DOHH2 (cell line): ENCODE results near the gene TTLL10.

Source experiments
- H3F3A ChIP-seq: fragments of 200-600 bp; sonication (generic), shearing (Covaris generic); 2 replicates; pipeline ENCODE4 v1.6.0; 2016; ENCODE audit warnings: antibody characterized with exemption, mild to moderate bottlenecking; ENCODE audit not compliant: control insufficient read depth, insufficient read depth
- H3K27ac ChIP-seq: fragments of 200-600 bp; sonication (generic); 2 replicates; pipeline ENCODE4 v1.5.1; 2014; ENCODE audit warnings: low read depth, mild to moderate bottlenecking, low read length, moderate library complexity
- H3K27me3 ChIP-seq: fragments of 200-600 bp; sonication (generic); 2 replicates; pipeline ENCODE4 v1.6.1; 2014; ENCODE audit warnings: mild to moderate bottlenecking, low read length, mixed read lengths; ENCODE audit not compliant: control insufficient read depth
- H3K36me3 ChIP-seq: fragments of 200-600 bp; sonication (generic); 2 replicates; pipeline ENCODE4 v1.6.1; 2014; ENCODE audit warnings: mild to moderate bottlenecking, low read length, moderate library complexity, mixed read lengths; ENCODE audit not compliant: control insufficient read depth
- H3K4me1 ChIP-seq: fragments of 200-600 bp; sonication (generic); 2 replicates; pipeline ENCODE4 v1.6.1; 2014; ENCODE audit warnings: mild to moderate bottlenecking, low read length, mixed read lengths; ENCODE audit not compliant: control insufficient read depth
- H3K4me2 ChIP-seq: fragments of 200-600 bp; sonication (generic); 2 replicates; pipeline ENCODE4 v1.6.0; 2014; ENCODE audit warnings: mild to moderate bottlenecking, low read length, moderate library complexity
- H3K4me3 ChIP-seq: fragments of 200-600 bp; sonication (generic); 2 replicates; pipeline ENCODE4 v1.5.1; 2014; ENCODE audit warnings: mild to moderate bottlenecking, low read length, mixed read lengths
- H3K79me2 ChIP-seq: fragments of 200-600 bp; sonication (generic); 2 replicates; pipeline ENCODE4 v1.6.1; 2014; ENCODE audit warnings: mild to moderate bottlenecking, low read length, mixed read lengths; ENCODE audit not compliant: control insufficient read depth
- H3K9me2 ChIP-seq: fragments of 200-600 bp; sonication (generic); replicated peaks from 2 replicates; pipeline ENCODE4 v1.6.1; 2014; ENCODE audit warnings: mild to moderate bottlenecking, low read length, mixed read lengths; ENCODE audit not compliant: control insufficient read depth
- H3K9me3 ChIP-seq: fragments of 200-600 bp; sonication (generic); 2 replicates; pipeline ENCODE4 v1.6.1; 2014; ENCODE audit warnings: antibody characterized with exemption, low read length, mixed read lengths; ENCODE audit not compliant: control insufficient read depth, insufficient read depth
- H4K20me1 ChIP-seq: fragments of 200-600 bp; sonication (generic); 2 replicates; pipeline ENCODE4 v1.6.0; 2014; ENCODE audit warnings: low read depth, mild to moderate bottlenecking, antibody characterized with exemption, low read length, moderate library complexity; ENCODE audit not compliant: control insufficient read depth, insufficient read depth
- EZH2phosphoT487 ChIP-seq: fragments of 200-600 bp; sonication (generic); IDR thresholded peaks from 2 replicates; pipeline ENCODE4 v1.6.1; 2017; ENCODE audit warnings: borderline replicate concordance, mild to moderate bottlenecking, antibody characterized with exemption, low read length, moderate library complexity, mixed read lengths
- TF ChIP-seq, protein P1 (sequence below): fragments of 200-600 bp; sonication (generic); IDR thresholded peaks from one replicate; pipeline ENCODE4 v1.5.1; 2014; ENCODE audit warnings: antibody characterized with exemption, mild to moderate bottlenecking, low read depth, low read length; ENCODE audit not compliant: poor library complexity, severe bottlenecking

Gene TTLL10

DNA sequence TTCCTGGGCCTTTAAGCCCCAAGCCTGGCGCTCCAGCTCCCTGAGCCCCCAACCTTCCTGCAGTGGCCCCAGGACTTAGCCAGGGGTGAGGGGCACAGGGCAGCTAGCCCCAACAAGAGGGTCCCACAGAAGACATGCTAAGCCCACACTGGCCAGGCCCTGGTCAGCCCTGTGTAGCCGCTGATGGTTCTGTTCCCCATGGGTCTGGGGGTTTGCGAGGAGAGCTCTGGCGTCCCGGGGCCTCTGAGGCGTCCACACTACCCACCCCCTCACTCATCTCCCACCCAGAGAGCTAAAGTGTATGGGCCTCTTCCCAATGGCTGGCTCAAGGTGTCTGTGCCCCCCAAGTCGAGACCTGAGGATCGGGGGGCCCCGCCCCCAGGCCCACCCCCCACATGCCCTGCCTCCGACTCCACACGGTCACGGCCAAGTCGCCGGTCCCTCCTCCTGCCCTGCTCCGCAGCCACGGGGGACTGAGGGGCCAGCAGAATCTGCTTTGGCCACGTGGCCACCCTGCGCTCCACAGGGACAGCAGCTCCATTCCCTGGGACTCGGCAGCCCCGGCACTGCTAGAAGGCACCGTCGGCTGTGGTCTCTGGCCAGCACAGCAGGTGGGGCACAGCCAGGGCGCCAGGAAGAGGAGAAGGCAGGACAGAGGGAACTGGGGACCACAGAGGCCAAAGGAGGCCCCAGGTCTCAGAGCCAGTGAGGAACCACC is 24.9 kb downstream of the TTLL10 start:
- no peaks in the 10 kb centered on the region for H3K79me2 ChIP-seq
- no peaks in the 10 kb centered on the region for H3K4me1 ChIP-seq
- no peak overlapping the region for H3K4me2 ChIP-seq
- no peaks in the 10 kb centered on the region for H3K9me2 ChIP-seq
- H3K27me3 ChIP-seq = peaks cover 20% of the 10 kb centered on the region
- TF ChIP-seq, protein P1, sequence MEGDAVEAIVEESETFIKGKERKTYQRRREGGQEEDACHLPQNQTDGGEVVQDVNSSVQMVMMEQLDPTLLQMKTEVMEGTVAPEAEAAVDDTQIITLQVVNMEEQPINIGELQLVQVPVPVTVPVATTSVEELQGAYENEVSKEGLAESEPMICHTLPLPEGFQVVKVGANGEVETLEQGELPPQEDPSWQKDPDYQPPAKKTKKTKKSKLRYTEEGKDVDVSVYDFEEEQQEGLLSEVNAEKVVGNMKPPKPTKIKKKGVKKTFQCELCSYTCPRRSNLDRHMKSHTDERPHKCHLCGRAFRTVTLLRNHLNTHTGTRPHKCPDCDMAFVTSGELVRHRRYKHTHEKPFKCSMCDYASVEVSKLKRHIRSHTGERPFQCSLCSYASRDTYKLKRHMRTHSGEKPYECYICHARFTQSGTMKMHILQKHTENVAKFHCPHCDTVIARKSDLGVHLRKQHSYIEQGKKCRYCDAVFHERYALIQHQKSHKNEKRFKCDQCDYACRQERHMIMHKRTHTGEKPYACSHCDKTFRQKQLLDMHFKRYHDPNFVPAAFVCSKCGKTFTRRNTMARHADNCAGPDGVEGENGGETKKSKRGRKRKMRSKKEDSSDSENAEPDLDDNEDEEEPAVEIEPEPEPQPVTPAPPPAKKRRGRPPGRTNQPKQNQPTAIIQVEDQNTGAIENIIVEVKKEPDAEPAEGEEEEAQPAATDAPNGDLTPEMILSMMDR = no peak
- no peak for TF ChIP-seq EZH2phosphoT487
- H3F3A ChIP-seq = no peaks in the 10 kb centered on the region
- H3K4me3 ChIP-seq = no peak overlapping the region
- H3K27ac ChIP-seq = no peak overlapping the region
- no peaks in the 10 kb centered on the region for H4K20me1 ChIP-seq
- no peaks in the 10 kb centered on the region for H3K9me3 ChIP-seq
- H3K36me3 ChIP-seq = no peaks in the 10 kb centered on the region

DNA sequence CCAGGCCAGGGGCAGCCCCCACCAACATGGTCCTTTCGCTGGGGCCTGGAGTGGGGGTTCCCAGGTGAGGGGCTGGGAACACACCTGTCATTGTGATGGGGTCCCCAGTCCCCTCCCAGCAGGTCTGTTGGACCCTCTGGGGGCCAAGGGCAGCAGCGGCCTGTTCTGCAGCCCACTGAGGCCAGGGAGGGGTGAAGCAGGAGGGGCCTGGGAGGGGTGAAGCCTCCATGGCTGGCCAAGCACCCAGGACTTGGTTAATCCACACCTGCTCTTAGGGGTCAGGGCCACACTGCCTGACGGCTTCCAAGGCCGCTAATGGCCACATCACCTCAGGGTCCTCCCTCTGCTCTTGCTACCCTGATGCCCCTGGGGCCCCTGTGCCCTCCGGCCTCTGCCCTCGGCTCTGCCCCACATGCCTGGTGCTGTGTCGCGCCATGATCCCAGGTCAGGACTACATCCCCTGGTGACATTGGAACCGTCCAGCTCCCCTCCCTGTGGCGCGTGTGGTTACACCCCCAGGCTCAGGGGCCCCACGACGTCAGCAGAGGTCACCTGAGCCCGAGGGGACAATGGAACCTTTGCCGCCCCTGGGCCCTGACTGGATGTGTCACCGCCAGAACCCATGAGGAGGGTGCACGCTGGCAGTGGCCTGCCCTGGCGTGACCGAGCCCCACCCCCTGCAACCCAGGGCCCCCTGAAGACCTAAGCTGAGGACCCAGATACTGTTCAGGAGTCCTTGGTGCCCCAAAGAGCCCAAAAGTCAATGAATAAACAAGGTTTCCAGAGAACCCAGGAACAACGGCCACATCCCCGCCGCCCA is 25.7 kb downstream of the TTLL10 start:
- H3K27me3 ChIP-seq = peaks cover 23% of the 10 kb centered on the region
- no peak for TF ChIP-seq EZH2phosphoT487
- TF ChIP-seq, protein P1 = no peak
- no peak overlapping the region for H3K4me3 ChIP-seq
- no peaks in the 10 kb centered on the region for H3K36me3 ChIP-seq
- H3K4me2 ChIP-seq = no peak overlapping the region
- no peaks in the 10 kb centered on the region for H4K20me1 ChIP-seq
- no peaks in the 10 kb centered on the region for H3K9me3 ChIP-seq
- no peaks in the 10 kb centered on the region for H3K79me2 ChIP-seq
- H3F3A ChIP-seq = no peaks in the 10 kb centered on the region
- H3K9me2 ChIP-seq = no peaks in the 10 kb centered on the region
- H3K27ac ChIP-seq = no peak overlapping the region
- H3K4me1 ChIP-seq = no peaks in the 10 kb centered on the region

DNA sequence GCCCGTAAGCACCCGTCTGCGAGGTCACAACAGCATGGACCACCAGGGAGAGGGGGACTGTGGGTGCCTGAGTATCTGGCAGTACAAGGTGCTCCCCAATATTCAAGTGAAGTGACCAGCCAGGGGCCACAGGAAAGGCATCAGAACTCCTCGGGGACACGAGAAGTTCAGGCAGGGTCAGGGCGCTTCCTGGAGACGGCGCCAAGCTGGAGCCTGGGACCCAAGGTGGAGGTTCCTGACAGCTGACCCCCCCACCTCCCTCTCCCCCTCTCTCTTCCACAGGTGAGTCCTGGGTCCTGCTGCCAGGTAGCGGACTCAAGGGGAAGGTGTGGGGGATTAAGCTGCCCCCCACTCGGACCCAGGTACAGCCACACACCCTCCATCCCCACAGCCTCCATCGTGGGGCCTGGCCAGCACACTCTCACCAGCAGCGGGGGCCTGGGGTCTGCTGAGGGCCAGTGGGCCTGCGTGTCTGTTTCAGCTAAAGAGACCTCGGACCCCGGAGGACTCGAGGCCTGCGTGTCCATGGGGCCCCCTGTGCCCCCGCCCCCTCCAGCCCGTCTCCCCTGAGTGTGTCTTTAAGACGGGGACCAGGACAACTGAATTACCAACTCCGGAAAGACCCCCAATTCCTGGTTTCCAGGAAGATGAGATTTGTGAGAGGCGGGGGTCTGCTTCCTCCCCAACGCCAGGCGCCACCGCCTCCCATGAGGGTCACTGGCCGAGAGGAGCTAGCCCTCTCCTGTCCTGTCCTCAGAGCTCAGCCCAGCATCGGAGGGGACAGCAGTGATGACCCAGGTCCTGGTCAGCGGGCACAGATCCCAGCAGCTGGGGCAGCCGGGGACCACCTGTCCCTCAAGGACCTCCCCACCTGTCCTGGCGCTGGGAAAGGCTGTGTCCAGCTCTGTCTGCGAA is 26.5 kb downstream of the TTLL10 start:
- Histone ChIP-seq H3F3A (no peaks in the 10 kb centered on the region), H3K79me2 (no peaks in the 10 kb centered on the region), H3K4me1 (no peaks in the 10 kb centered on the region), H4K20me1 (no peaks in the 10 kb centered on the region), H3K4me3 (no peak overlapping the region), H3K9me3 (no peaks in the 10 kb centered on the region), H3K9me2 (no peaks in the 10 kb centered on the region), H3K27me3 (peaks cover 25% of the 10 kb centered on the region), H3K4me2 (no peak overlapping the region), H3K36me3 (no peaks in the 10 kb centered on the region), H3K27ac (no peak overlapping the region)
- TF ChIP-seq EZH2phosphoT487 = no peak
